ENCODE data around the gene GTSE1.

The GTSE1 gene

DNA sequence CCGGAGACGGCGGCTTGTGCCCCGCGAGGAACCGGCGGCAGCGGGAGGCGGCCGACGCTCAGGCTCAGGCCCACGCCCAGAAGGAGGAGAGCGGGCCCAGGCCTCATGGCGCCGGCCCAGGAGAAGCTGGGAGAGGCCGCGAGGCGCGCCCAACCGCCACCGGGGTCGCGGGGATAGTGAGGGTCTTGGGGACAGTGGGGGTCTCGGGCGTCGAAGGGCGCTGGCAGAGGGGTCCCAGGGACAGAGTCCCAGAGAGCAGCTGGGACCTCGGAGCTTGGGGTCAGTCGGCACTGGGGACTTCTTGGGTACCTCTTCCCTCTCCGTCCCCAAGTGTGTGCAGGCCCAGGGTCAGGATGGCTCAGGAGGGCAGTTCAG lies 33.5 kb upstream of the GTSE1 start, which contains the start of gene PKDREJ:
TSS of gene PKDREJ (minus strand) at position 128 of the 375 bp plus-strand sequence. CDS start at position 107, 21 bp downstream.
- TF ChIP-seq SIN3A (IDR thresholded peaks at IDR 0.05; ENCODE audit: borderline replicate concordance, insufficient read depth, low read length) (no peak), POLR2AphosphoS5 (IDR thresholded peaks at IDR 0.05; ENCODE audit: low read depth, low read length) (no peak), FOXP2 (optimal IDR thresholded peaks at IDR 0.05; ENCODE audit: borderline replicate concordance, extremely low read depth, extremely low read length, insufficient read depth) (no peak), TAF1 (IDR thresholded peaks at IDR 0.05; ENCODE audit: borderline replicate concordance, insufficient read depth, low read length) (no peak)
- TF ChIP-seq, protein P1, sequence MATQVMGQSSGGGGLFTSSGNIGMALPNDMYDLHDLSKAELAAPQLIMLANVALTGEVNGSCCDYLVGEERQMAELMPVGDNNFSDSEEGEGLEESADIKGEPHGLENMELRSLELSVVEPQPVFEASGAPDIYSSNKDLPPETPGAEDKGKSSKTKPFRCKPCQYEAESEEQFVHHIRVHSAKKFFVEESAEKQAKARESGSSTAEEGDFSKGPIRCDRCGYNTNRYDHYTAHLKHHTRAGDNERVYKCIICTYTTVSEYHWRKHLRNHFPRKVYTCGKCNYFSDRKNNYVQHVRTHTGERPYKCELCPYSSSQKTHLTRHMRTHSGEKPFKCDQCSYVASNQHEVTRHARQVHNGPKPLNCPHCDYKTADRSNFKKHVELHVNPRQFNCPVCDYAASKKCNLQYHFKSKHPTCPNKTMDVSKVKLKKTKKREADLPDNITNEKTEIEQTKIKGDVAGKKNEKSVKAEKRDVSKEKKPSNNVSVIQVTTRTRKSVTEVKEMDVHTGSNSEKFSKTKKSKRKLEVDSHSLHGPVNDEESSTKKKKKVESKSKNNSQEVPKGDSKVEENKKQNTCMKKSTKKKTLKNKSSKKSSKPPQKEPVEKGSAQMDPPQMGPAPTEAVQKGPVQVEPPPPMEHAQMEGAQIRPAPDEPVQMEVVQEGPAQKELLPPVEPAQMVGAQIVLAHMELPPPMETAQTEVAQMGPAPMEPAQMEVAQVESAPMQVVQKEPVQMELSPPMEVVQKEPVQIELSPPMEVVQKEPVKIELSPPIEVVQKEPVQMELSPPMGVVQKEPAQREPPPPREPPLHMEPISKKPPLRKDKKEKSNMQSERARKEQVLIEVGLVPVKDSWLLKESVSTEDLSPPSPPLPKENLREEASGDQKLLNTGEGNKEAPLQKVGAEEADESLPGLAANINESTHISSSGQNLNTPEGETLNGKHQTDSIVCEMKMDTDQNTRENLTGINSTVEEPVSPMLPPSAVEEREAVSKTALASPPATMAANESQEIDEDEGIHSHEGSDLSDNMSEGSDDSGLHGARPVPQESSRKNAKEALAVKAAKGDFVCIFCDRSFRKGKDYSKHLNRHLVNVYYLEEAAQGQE (IDR thresholded peaks at IDR 0.05; ENCODE audit: insufficient read depth in 1 of 2, low read depth in 2 of 2, low read length in 2 of 2), result no peak

DNA sequence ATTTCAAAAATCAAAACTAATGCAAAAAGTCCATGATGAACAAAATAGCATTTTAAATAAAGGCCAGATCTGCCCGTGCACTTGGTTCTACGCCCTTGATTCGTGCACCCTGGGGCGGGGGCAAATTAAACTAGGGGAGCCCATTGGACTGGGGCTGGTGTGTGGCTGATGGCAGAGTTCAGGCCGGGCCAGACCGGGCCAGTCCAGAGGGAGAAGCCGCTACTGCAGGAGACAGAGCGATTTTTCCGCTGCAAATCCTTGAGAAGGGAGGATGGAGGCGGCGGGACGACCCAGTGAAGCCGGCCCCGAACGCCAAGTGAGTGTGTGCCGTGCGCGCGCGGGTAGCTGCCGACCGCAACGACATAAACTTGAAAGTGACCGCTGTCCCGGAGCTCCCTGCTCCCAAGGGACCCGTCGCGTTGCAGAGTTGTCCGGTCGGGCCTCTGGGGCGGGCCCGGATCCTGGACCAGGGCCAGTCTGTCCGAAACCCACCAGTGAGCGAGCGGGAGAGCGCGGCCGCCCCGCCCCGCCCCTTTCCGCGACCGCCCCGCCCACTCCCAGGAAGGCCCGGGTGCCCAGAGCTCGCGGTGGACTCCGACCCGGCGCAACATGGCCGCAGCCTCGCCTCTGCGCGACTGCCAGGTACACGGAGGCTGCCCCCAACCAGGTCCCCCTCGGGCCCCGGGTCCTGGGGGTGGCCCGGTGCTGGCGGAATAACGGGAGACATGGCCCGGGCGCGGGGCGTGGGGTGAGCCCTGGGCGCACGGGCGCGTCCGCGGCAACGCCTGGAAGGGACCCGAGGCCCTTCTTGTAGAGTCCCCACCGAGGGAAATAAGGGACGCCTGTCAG lies 29.0 kb upstream of the GTSE1 start, which contains the start of gene TTC38:
TSS of gene TTC38 (plus strand) at position 578 of the 849 bp plus-strand sequence. CDS start at position 610, 32 bp downstream.
- TF ChIP-seq POLR2AphosphoS5 (IDR thresholded peaks at IDR 0.05; ENCODE audit: low read depth, low read length), result peak; percentile 81
- TF ChIP-seq, protein P1 (IDR thresholded peaks at IDR 0.05; ENCODE audit: insufficient read depth in 1 of 2, low read depth in 2 of 2, low read length in 2 of 2), result no peak
- no peak for TF ChIP-seq TAF1 (IDR thresholded peaks at IDR 0.05; ENCODE audit: borderline replicate concordance, insufficient read depth, low read length)
- peak; percentile 55 for TF ChIP-seq FOXP2 (optimal IDR thresholded peaks at IDR 0.05; ENCODE audit: borderline replicate concordance, extremely low read depth, extremely low read length, insufficient read depth)
- no peak for TF ChIP-seq SIN3A (IDR thresholded peaks at IDR 0.05; ENCODE audit: borderline replicate concordance, insufficient read depth, low read length)

DNA sequence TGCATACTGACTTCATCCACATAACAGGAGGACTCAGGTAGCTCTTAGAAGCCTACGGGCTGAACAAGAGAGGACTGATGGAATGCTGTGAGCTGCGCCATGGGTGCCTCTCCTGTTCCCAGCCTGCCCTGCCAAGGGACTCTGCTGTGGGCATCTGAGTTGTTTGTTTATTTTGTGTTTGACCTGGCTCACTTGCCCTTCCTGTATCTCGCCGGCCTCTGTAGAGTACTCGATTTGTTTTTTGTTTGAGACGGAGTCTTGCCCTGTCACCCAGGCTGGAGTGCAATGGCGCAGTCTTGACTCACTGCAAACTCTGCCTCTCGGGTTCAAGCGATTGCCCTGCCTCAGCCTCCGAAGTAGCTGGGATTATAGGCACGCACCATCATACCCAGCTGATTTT lies 27.1 kb upstream of the GTSE1 start:
- TF ChIP-seq TAF1 (IDR thresholded peaks at IDR 0.05; ENCODE audit: borderline replicate concordance, insufficient read depth, low read length), result no peak
- no peak for TF ChIP-seq POLR2AphosphoS5 (IDR thresholded peaks at IDR 0.05; ENCODE audit: low read depth, low read length)
- no peak for TF ChIP-seq SIN3A (IDR thresholded peaks at IDR 0.05; ENCODE audit: borderline replicate concordance, insufficient read depth, low read length)
- TF ChIP-seq FOXP2 (optimal IDR thresholded peaks at IDR 0.05; ENCODE audit: borderline replicate concordance, extremely low read depth, extremely low read length, insufficient read depth), result no peak
- TF ChIP-seq, protein P1 (IDR thresholded peaks at IDR 0.05; ENCODE audit: insufficient read depth in 1 of 2, low read depth in 2 of 2, low read length in 2 of 2), result no peak

DNA sequence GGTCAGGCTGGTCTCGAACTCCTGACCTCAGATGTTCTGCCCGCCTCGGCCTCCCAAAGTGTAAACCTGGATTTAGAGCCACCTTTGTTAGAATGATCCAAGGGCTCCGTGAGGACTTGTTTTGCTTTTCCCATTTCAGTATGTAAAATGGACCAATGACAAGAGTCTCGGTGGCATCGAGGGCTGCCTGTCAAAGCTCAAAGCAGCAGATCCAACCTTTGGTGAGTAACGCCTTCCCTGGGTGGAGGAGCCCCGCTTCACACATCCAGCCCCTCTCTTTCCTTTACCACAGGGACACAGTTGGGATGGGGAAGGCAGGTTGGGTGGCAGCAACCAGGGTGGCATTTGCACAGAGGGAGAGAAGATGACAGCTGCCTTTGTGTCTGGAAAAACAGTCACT lies 24.5 kb upstream of the GTSE1 start:
- no peak for TF ChIP-seq POLR2AphosphoS5 (IDR thresholded peaks at IDR 0.05; ENCODE audit: low read depth, low read length)
- no peak for TF ChIP-seq FOXP2 (optimal IDR thresholded peaks at IDR 0.05; ENCODE audit: borderline replicate concordance, extremely low read depth, extremely low read length, insufficient read depth)
- TF ChIP-seq, protein P1 (IDR thresholded peaks at IDR 0.05; ENCODE audit: insufficient read depth in 1 of 2, low read depth in 2 of 2, low read length in 2 of 2), result no peak
- no peak for TF ChIP-seq TAF1 (IDR thresholded peaks at IDR 0.05; ENCODE audit: borderline replicate concordance, insufficient read depth, low read length)
- no peak for TF ChIP-seq SIN3A (IDR thresholded peaks at IDR 0.05; ENCODE audit: borderline replicate concordance, insufficient read depth, low read length)
